Gastrocnemius medialis (tissue), 4 donors: ENCODE measurements around the gene PKHD1. TPM values are rescaled to one million over a fixed set of nuclear protein-coding genes. Genes with fewer than 3 reads are reported as not detected.

Source experiments
- ATAC-seq, 2 donors: fragments of 150-250 bp; one replicate each; pipeline ENCODE4 v1.9.1; 2016
- DNase-seq, 2 donors: peaks; one replicate each; pipeline ENCODE4 v3.0.0-alpha.2; 2019
- H3K27ac ChIP-seq, 4 donors: fragments of 200-600 bp; sonication (generic); 1 replicate in 1 of 4; 2 replicates in 3 of 4; pipeline ENCODE4 v1.5.1; 2016 to 2018; ENCODE audit warnings: mild to moderate bottlenecking in 2 of 4, moderate library complexity in 1 of 4
- H3K27me3 ChIP-seq, 3 donors: fragments of 200-600 bp; sonication (generic) in 2 of 3; 1 replicate in 1 of 3; 2 replicates in 2 of 3; pipeline versions ENCODE4 v1.5.1 to v1.6.0; 2016 to 2019; ENCODE audit warnings: mild to moderate bottlenecking in 1 of 3, moderate library complexity in 1 of 3
- H3K36me3 ChIP-seq, 2 donors: fragments of 200-600 bp; sonication (generic) in 1 of 2; one replicate each; pipeline ENCODE4 v1.5.1; 2017 to 2018
- H3K4me1 ChIP-seq, 2 donors: fragments of 200-600 bp; sonication (generic) in 1 of 2; one replicate each; pipeline ENCODE4 v1.5.1; 2016 to 2017; ENCODE audit warnings: mild to moderate bottlenecking in 2 of 2
- H3K4me3 ChIP-seq, 4 donors: fragments of 200-600 bp; sonication (generic) in 3 of 4; 1 replicate in 1 of 4; 2 replicates in 3 of 4; pipeline ENCODE4 v1.5.1; 2016 to 2019; ENCODE audit warnings: mild to moderate bottlenecking in 2 of 4
- H3K9me3 ChIP-seq, 3 donors: fragments of 200-600 bp; sonication (generic) in 2 of 3; 1 replicate in 1 of 3; 2 replicates in 2 of 3; pipeline ENCODE4 v1.5.1; 2016 to 2019
- POLR2A ChIP-seq, 2 donors: fragments of 450-650 bp; IDR thresholded peaks; one replicate each; pipeline ENCODE4 v1.6.1; 2017; ENCODE audit warnings: antibody characterized with exemption in 2 of 2, mild to moderate bottlenecking in 2 of 2, moderate library complexity in 2 of 2
- in situ Hi-C, 4 donors: fragments of 200-750 bp; cut with MboI; loops; one replicate each; pipeline versions ENCODE4 v1.15.0 to v1.8.0; 2017; ENCODE audit warnings: low sequenced_read_pairs in 4 of 4
- intact Hi-C: fragments of 100-400 bp; cut with DNase I; formaldehyde crosslinking; loops from one replicate; pipeline ENCODE4 v1.15.1; 2023; ENCODE audit warnings: low total_unique reads
- total RNA-seq, 4 donors: library from RNA; depleted of rRNA; stranded (reverse); fragments of >200 nt; gene quantifications; one replicate each; pipeline versions ENCODE4 v1.1.0 to v1.2.3, GENCODE V29; 2016
- TF ChIP-seq, protein P1 (sequence below), 5 experiments: fragments of 450-650 bp in 3 of 5; fragments of 200-600 bp in 2 of 5; sonication (generic) in 2 of 5; IDR thresholded peaks in 4 of 5; conservative IDR thresholded peaks in 1 of 5; 1 replicate in 4 of 5; 2 replicates in 1 of 5; pipeline ENCODE4 v1.5.1; 2016 to 2019; ENCODE audit warnings: antibody characterized with exemption in 5 of 5, mild to moderate bottlenecking in 3 of 5, moderate library complexity in 3 of 5

Gene PKHD1
- total RNA-seq, 4 donors from 2014 or later: 0.02 to 0.05 (median 0.02) TPM; not detected in 1

DNA sequence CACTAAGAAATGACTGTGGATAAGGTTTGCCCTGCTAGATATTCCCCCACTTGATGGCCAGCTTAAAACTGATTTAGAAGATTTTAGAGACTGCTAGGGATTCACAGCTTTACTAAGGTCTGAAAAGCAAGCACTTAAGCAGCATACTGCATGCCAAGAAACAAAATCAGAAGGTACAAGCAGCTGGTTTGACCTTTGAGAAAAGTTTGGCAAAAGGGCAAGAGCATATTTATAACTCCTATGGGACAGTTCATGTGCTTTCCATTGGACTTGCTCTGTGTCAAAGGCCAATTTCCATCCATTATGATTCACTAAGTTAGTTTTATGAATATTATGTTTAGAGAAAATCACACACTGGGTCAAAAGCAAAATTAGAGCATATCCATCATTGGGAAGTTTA lies 402.8 kb downstream of the PKHD1 start:
- H3K27ac ChIP-seq: peak overlapping the region in 3 of 4 donors; percentile 13 to 39 (median 20)

DNA sequence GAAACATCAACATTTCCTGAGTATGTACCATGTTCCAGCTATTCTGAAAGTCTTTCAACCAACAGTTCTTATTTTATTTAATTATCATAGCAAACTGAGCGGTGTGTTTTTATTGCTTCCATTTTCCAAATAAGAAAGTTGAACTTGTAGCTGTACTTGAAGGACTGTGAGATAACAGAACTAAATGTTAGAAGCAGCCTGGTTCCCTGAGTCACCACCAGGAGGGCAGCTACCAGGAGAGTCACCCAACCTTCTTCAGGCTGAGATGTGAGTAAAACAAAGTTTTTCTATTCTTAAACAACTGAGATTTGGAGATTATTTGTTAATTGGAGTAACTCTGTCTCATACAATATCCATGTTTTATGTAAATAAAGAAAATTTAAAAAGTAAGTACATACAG lies 403.4 kb downstream of the PKHD1 start:
- Histone ChIP-seq H3K27ac (peak overlapping the region in 2 of 4 donors; percentile 20 to 39), H3K4me3 (no peak overlapping the region), H3K27me3 (no peaks in the 10 kb centered on the region), H3K4me1 (peaks cover 0 to 12% of the 10 kb centered on the region in 2 donors), H3K9me3 (no peaks in the 10 kb centered on the region), H3K36me3 (no peaks in the 10 kb centered on the region)
- intact Hi-C loops: no loop called here
- in situ Hi-C loops: no loop called here
- ATAC-seq (no peak), DNase-seq (no peak)
- TF ChIP-seq POLR2A (IDR thresholded peaks at IDR 0.05): no peak
- TF ChIP-seq, protein P1, sequence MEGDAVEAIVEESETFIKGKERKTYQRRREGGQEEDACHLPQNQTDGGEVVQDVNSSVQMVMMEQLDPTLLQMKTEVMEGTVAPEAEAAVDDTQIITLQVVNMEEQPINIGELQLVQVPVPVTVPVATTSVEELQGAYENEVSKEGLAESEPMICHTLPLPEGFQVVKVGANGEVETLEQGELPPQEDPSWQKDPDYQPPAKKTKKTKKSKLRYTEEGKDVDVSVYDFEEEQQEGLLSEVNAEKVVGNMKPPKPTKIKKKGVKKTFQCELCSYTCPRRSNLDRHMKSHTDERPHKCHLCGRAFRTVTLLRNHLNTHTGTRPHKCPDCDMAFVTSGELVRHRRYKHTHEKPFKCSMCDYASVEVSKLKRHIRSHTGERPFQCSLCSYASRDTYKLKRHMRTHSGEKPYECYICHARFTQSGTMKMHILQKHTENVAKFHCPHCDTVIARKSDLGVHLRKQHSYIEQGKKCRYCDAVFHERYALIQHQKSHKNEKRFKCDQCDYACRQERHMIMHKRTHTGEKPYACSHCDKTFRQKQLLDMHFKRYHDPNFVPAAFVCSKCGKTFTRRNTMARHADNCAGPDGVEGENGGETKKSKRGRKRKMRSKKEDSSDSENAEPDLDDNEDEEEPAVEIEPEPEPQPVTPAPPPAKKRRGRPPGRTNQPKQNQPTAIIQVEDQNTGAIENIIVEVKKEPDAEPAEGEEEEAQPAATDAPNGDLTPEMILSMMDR (IDR thresholded peaks at IDR 0.05 in 4 of 5, conservative IDR thresholded peaks at IDR 0.05 in 1 of 5): no peak

More for the DNA sequence above, 402.8 kb downstream of the PKHD1 start:
- ATAC-seq: peak; percentile 78 to 86
- no peaks in the 10 kb centered on the region for H3K27me3 ChIP-seq
- H3K4me1 ChIP-seq: peaks cover 0 to 12% of the 10 kb centered on the region in 2 donors
- in situ Hi-C loops (no loop called here), intact Hi-C loops (no loop called here)
- TF ChIP-seq, protein P1 (IDR thresholded peaks at IDR 0.05 in 4 of 5, conservative IDR thresholded peaks at IDR 0.05 in 1 of 5): no peak
- TF ChIP-seq POLR2A (IDR thresholded peaks at IDR 0.05): no peak
- DNase-seq: no peak
- no peaks in the 10 kb centered on the region for H3K36me3 ChIP-seq
- H3K4me3 ChIP-seq: no peak overlapping the region
- H3K9me3 ChIP-seq: no peaks in the 10 kb centered on the region

DNA sequence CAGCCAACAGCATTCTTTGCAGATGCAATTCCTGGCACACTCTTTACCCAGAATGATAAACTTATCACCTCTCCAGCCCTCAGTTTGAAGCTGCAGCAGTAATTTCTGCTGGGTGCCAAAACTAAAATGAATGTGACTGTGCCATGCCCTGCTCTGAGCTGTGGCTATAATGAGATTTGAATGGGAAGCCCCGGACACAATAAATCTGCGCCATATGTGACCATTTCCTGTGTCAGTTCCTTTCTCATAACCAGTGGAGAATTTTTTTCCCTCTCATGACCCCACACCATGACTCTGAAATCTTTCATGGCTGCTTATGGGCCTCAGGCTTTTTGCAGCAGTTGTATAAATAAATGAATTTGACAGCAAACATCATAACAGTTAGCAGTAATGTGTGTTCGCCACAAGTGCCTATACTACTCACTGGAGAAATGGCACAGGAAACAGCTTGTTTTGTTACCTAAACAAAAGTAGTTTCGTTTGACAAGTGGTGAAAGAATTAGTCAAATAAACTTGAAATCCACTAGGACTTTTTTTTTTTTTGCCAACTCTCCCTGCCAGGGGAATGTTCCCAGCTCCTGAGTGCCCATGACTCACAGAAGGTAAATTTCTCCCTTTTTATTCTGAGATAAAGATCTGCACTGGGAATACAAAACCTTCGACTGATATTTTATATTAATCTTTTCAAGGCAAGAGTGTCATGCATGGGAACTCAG lies 408.4 kb downstream of the PKHD1 start:
- no peaks in the 10 kb centered on the region for H3K4me1 ChIP-seq
- H3K36me3 ChIP-seq: no peaks in the 10 kb centered on the region
- in situ Hi-C loops (no loop called here), intact Hi-C loops (no loop called here)
- H3K27me3 ChIP-seq: no peaks in the 10 kb centered on the region
- no peak overlapping the region for H3K27ac ChIP-seq
- no peak overlapping the region for H3K4me3 ChIP-seq
- no peaks in the 10 kb centered on the region for H3K9me3 ChIP-seq
- TF ChIP-seq, protein P1 (IDR thresholded peaks at IDR 0.05 in 4 of 5, conservative IDR thresholded peaks at IDR 0.05 in 1 of 5): no peak
- no peak for TF ChIP-seq POLR2A (IDR thresholded peaks at IDR 0.05)
- DNase-seq: no peak
- ATAC-seq: no peak

DNA sequence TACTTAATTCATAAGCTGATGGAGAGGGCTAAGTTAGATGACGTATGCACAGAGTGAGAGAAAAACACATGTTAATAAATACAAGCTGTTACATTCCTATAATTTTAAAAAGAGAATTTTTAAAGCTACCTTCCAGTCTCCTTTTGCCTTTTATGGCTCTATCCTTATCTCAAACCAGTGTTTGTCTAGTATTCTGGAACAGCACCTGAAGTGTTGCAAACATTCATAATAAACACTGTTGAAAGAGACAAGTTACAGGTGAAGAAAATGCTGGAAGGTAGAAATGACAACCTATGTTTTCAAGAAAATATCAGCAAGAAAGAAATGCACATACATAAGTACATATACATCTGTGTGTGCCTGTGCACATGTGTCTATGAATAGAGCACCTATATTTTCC lies 409.1 kb downstream of the PKHD1 start:
- H3K4me1 ChIP-seq: no peaks in the 10 kb centered on the region
- in situ Hi-C loops: no loop called here
- H3K27me3 ChIP-seq: no peaks in the 10 kb centered on the region
- no peak overlapping the region for H3K4me3 ChIP-seq
- DNase-seq (no peak), ATAC-seq (no peak)
- no peak overlapping the region for H3K27ac ChIP-seq
- no peaks in the 10 kb centered on the region for H3K9me3 ChIP-seq
- intact Hi-C loops: no loop called here
- no peaks in the 10 kb centered on the region for H3K36me3 ChIP-seq
- no peak for TF ChIP-seq POLR2A (IDR thresholded peaks at IDR 0.05)
- TF ChIP-seq, protein P1 (IDR thresholded peaks at IDR 0.05 in 4 of 5, conservative IDR thresholded peaks at IDR 0.05 in 1 of 5): no peak

DNA sequence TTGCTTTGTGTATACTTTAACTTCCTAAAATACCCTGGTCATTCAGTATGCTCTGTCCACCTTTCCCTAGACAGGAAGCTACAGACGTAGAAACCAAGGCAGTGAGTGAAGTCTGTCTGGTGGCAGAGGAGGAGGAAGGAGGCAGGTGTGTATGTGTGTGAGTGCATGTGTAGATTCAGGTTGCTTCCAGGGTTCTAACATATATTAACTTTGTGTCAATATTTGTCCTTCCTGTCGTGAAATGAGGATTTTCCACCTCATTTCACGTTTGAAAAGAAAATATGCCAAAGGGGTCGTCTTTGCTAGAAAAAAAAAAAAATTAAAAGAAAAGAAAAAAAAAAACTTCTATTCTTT lies 411.5 kb downstream of the PKHD1 start:
- H3K27ac ChIP-seq: no peak overlapping the region
- H3K27me3 ChIP-seq: no peaks in the 10 kb centered on the region
- H3K4me1 ChIP-seq: no peaks in the 10 kb centered on the region
- TF ChIP-seq, protein P1 (IDR thresholded peaks at IDR 0.05 in 4 of 5, conservative IDR thresholded peaks at IDR 0.05 in 1 of 5): no peak
- no peak for TF ChIP-seq POLR2A (IDR thresholded peaks at IDR 0.05)
- no peak for ATAC-seq
- no peaks in the 10 kb centered on the region for H3K9me3 ChIP-seq
- no peak overlapping the region for H3K4me3 ChIP-seq
- no peaks in the 10 kb centered on the region for H3K36me3 ChIP-seq
- in situ Hi-C loops: no loop called here
- no peak for DNase-seq
- intact Hi-C loops: no loop called here
